HCT116 (cell line): ENCODE data around the gene DDO. TPM values are rescaled to one million over a fixed set of nuclear protein-coding genes. Genes with fewer than 3 reads are reported as not detected.

ENCODE experiments used
- ATAC-seq: fragments of 200-7000 bp; cut with Tn5 transposase; 2 replicates; pipeline ENCODE4 v1.9.1; 2020; ENCODE audit warnings: mild to moderate bottlenecking, moderate library complexity
- BruUV-seq: library from RNA; stranded (reverse); fragments of 400-500 nt; replicated peaks from 2 replicates; lab custom pipeline; 2021; lab: Mats Ljungman, UMichigan
- CTCF ChIA-PET: fragments of 300-600 bp; sonication (Branson Sonifier 250); formaldehyde crosslinking; loops from one replicate; lab custom pipeline; 2021; ENCODE audit warnings: antibody characterized with exemption; lab: Charles Lee
- POLR2A ChIA-PET: fragments of 300-600, 350-600 bp; sonication (Branson Sonifier 250); formaldehyde crosslinking; loops from one replicate; lab custom pipeline; 2021; ENCODE audit warnings: antibody characterized with exemption; lab: Charles Lee
- RAD21 ChIA-PET, 2 experiments: fragments of 300-600 bp; sonication (Branson Sonifier 250); formaldehyde crosslinking; loops; one replicate each; lab custom pipeline; 2023; ENCODE audit warnings: low total read pairs in 2 of 2; ENCODE audit not compliant: uncharacterized antibody in 2 of 2, unreplicated experiment in 2 of 2, low non-redundant PET in 1 of 2; lab: Charles Lee
- DNase-seq: peaks from one replicate; pipeline ENCODE4 v3.0.0-alpha.2; 2010; ENCODE audit warnings: low read depth, low spot score
- H2AFZ ChIP-seq: fragments of 200-600 bp; shearing (Covaris generic), sonication (generic); 2 replicates; pipeline ENCODE4 v1.6.1; 2017; ENCODE audit warnings: low read depth, mixed run types, mixed read lengths, antibody characterized with exemption, low read length; ENCODE audit not compliant: poor library complexity, severe bottlenecking
- H3K27ac ChIP-seq: 2 replicates; pipeline ENCODE4 v1.5.1; 2012; ENCODE audit warnings: low read depth, low read length
- H3K27me3 ChIP-seq: fragments of 200-600 bp; sonication (generic); 2 replicates; pipeline ENCODE4 v1.6.1; 2016; ENCODE audit warnings: mixed run types, low read length, mixed read lengths; ENCODE audit not compliant: insufficient read depth
- H3K36me3 ChIP-seq, 2 experiments: fragments of 200-500 bp in 1 of 2; fragments of 200-600 bp in 1 of 2; sonication (Bioruptor generic) in 1 of 2; sonication (generic) in 1 of 2; 2 replicates each; pipeline versions ENCODE4 v1.5.1 to v1.6.1; 2014 to 2016; ENCODE audit warnings: low read length in 2 of 2, inconsistent platforms in 1 of 2, mixed read lengths in 1 of 2, mixed run types in 1 of 2; ENCODE audit not compliant: insufficient read depth in 2 of 2, control insufficient read depth in 1 of 2
- H3K4me1 ChIP-seq, 2 experiments: fragments of 200-600 bp in 1 of 2; sonication (generic) in 1 of 2; 2 replicates each; pipeline versions ENCODE4 v1.5.1 to v1.6.1; 2012 to 2017; ENCODE audit warnings: low read length in 2 of 2, inconsistent platforms in 1 of 2, mild to moderate bottlenecking in 1 of 2, mixed read lengths in 1 of 2, mixed run types in 1 of 2, moderate library complexity in 1 of 2; ENCODE audit not compliant: insufficient read depth in 2 of 2, control insufficient read depth in 1 of 2
- H3K4me2 ChIP-seq: fragments of 200-600 bp; sonication (generic); 2 replicates; pipeline ENCODE4 v1.6.1; 2017; ENCODE audit warnings: mixed run types, low read length, mixed read lengths
- H3K4me3 ChIP-seq, 2 experiments: fragments of 200-600 bp in 1 of 2; sonication (generic) in 1 of 2; replicated peaks in 1 of 2; 2 replicates each; pipeline ENCODE4 v1.5.1; 2011 to 2016; ENCODE audit warnings: low read length in 2 of 2, control low read depth in 1 of 2, low read depth in 1 of 2, mild to moderate bottlenecking in 1 of 2, mixed read lengths in 1 of 2, mixed run types in 1 of 2
- H3K79me2 ChIP-seq: fragments of 200-600 bp; sonication (generic); 2 replicates; pipeline ENCODE4 v1.6.1; 2017; ENCODE audit warnings: mild to moderate bottlenecking, mixed run types, low read length, moderate library complexity, mixed read lengths; ENCODE audit not compliant: insufficient read depth
- H3K9ac ChIP-seq: fragments of 200-600 bp; sonication (generic); 2 replicates; pipeline ENCODE4 v1.6.1; 2016; ENCODE audit warnings: low read length, mixed read lengths
- H3K9me2 ChIP-seq: fragments of 200-600 bp; sonication (generic), shearing (Covaris generic); 2 replicates; pipeline ENCODE4 v1.6.1; 2017; ENCODE audit warnings: mixed run types, mild to moderate bottlenecking, moderate library complexity; ENCODE audit not compliant: insufficient read depth
- H3K9me3 ChIP-seq, 2 experiments: fragments of 200-500 bp in 1 of 2; fragments of 200-600 bp in 1 of 2; sonication (Bioruptor generic) in 1 of 2; sonication (generic) in 1 of 2; 2 replicates each; pipeline ENCODE4 v1.6.1; 2014 to 2017; ENCODE audit warnings: low read length in 2 of 2, mixed read lengths in 2 of 2, inconsistent platforms in 1 of 2, low read depth in 1 of 2, mild to moderate bottlenecking in 1 of 2, mixed run types in 1 of 2, moderate library complexity in 1 of 2; ENCODE audit not compliant: control insufficient read depth in 1 of 2, insufficient read depth in 1 of 2
- H4K20me1 ChIP-seq: fragments of 200-600 bp; sonication (generic), shearing (Covaris generic); 2 replicates; pipeline ENCODE4 v1.6.1; 2017; ENCODE audit warnings: mixed run types, mild to moderate bottlenecking, moderate library complexity; ENCODE audit not compliant: insufficient read depth
- CBX3 ChIP-seq: IDR thresholded peaks from 2 replicates; pipeline ENCODE4 v1.6.1; 2012; ENCODE audit warnings: low read depth
- ELF1 ChIP-seq: IDR thresholded peaks from 2 replicates; pipeline ENCODE4 v1.6.1; 2012; ENCODE audit warnings: low read depth, borderline replicate concordance
- EZH2 ChIP-seq: fragments of 200-600 bp; sonication (generic); IDR thresholded peaks from 2 replicates; pipeline ENCODE4 v1.6.1; 2017; ENCODE audit warnings: antibody characterized with exemption, mixed run types
- JUND ChIP-seq: IDR thresholded peaks from 2 replicates; pipeline ENCODE4 v1.6.1; 2012
- POLR2AphosphoS5 ChIP-seq: IDR thresholded peaks from 2 replicates; pipeline ENCODE4 v1.6.1; 2011; ENCODE audit warnings: mild to moderate bottlenecking, low read depth, low read length, moderate library complexity
- RAD21 ChIP-seq: IDR thresholded peaks from 2 replicates; pipeline ENCODE4 v1.6.1; 2012; ENCODE audit warnings: low read depth, mild to moderate bottlenecking
- SIN3A ChIP-seq: IDR thresholded peaks from 2 replicates; pipeline ENCODE4 v1.6.1; 2012; ENCODE audit warnings: low read depth
- SRF ChIP-seq: IDR thresholded peaks from 2 replicates; pipeline ENCODE4 v1.6.1; 2012; ENCODE audit warnings: low read depth
- TCF7L2 ChIP-seq: IDR thresholded peaks from 2 replicates; pipeline ENCODE4 v1.7.0; 2011; ENCODE audit warnings: borderline replicate concordance, inconsistent platforms; ENCODE audit not compliant: insufficient read depth, insufficient read length; ENCODE audit errors: extremely low read depth
- YY1 ChIP-seq: IDR thresholded peaks from 2 replicates; pipeline ENCODE4 v1.6.1; 2011; ENCODE audit warnings: low read length, low read depth, moderate library complexity, mild to moderate bottlenecking; ENCODE audit not compliant: insufficient replicate concordance; ENCODE audit errors: extremely low read depth
- ZFX ChIP-seq: fragments of 450-650 bp; IDR thresholded peaks from 2 replicates; pipeline ENCODE4 v1.6.1; 2017
- intact Hi-C: fragments of 100-400 bp; cut with micrococcal nuclease; formaldehyde crosslinking; loops from 2 replicates; pipeline ENCODE4 v1.10.0; 2022
- total RNA-seq: library from RNA; stranded (reverse); gene quantifications from one replicate; pipeline ENCODE4 v1.2.1, GENCODE V29; 2021; ENCODE audit not compliant: unreplicated experiment
- TF ChIP-seq, protein P1 (sequence below), 3 experiments: fragments of 200-600 bp in 1 of 3; sonication (generic) in 1 of 3; IDR thresholded peaks in 2 of 3; conservative IDR thresholded peaks in 1 of 3; 2 replicates each; pipeline ENCODE4 v1.5.1; 2012 to 2017; ENCODE audit warnings: low read depth in 2 of 3, low read length in 2 of 3, antibody characterized with exemption in 1 of 3, borderline replicate concordance in 1 of 3, control low read depth in 1 of 3, mild to moderate bottlenecking in 1 of 3, mixed read lengths in 1 of 3, mixed run types in 1 of 3, moderate library complexity in 1 of 3; ENCODE audit not compliant: insufficient read depth in 1 of 3

The DDO gene
- total RNA-seq, 1 experiment from 2014 or later, result not detected

DNA sequence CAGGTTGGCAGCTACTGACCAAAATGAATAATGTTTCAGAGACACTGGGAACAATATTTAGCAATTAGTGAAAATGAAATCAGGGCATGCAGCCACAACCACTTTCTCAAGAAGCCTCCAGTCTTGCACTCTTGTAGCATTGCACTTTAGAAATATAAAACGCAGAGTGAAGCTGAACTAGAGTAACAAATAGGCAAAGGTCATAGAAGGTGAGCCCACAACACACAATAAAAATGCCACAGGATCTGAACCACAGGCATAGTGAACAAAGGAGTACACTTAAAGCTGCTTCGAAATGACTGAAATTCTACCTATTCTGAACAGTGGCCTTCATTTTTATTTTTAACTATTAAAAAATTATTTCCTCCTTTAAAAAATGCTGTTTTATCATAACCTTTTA lies 25.0 kb downstream of the DDO start:
- ChIA-PET RAD21 (interaction anchor here (1.0 to 1.6 kb wide), 2 partner anchors 351 kb away, joined by 5 to 7 read pairs; no protein-coding TSS in a partner anchor), POLR2A (no interaction called here), CTCF (interaction anchor here (1.1 to 4.9 kb wide), 4 partner anchors 351 to 863 kb away, joined by 3 to 30 read pairs (median 8); no protein-coding TSS in a partner anchor)
- intact Hi-C loops, result loop anchor here (1.0 to 5.0 kb wide), 5 partner anchors 212 to 864 kb away; no protein-coding TSS in a partner anchor
- peak overlapping the region; percentile 83 for H2AFZ ChIP-seq
- H3K9me2 ChIP-seq, result no peaks in the 10 kb centered on the region
- no peaks in the 10 kb centered on the region for H3K79me2 ChIP-seq
- no TSS peak for BruUV-seq
- no peak for DNase-seq
- H3K4me1 ChIP-seq, result no peaks in the 10 kb centered on the region
- no peaks in the 10 kb centered on the region for H3K9me3 ChIP-seq
- no peak overlapping the region for H3K9ac ChIP-seq
- TF ChIP-seq, protein P1, sequence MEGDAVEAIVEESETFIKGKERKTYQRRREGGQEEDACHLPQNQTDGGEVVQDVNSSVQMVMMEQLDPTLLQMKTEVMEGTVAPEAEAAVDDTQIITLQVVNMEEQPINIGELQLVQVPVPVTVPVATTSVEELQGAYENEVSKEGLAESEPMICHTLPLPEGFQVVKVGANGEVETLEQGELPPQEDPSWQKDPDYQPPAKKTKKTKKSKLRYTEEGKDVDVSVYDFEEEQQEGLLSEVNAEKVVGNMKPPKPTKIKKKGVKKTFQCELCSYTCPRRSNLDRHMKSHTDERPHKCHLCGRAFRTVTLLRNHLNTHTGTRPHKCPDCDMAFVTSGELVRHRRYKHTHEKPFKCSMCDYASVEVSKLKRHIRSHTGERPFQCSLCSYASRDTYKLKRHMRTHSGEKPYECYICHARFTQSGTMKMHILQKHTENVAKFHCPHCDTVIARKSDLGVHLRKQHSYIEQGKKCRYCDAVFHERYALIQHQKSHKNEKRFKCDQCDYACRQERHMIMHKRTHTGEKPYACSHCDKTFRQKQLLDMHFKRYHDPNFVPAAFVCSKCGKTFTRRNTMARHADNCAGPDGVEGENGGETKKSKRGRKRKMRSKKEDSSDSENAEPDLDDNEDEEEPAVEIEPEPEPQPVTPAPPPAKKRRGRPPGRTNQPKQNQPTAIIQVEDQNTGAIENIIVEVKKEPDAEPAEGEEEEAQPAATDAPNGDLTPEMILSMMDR (IDR thresholded peaks at IDR 0.05 in 2 of 3, conservative IDR thresholded peaks at IDR 0.05 in 1 of 3; ENCODE audit: borderline replicate concordance in 1 of 3, insufficient read depth in 1 of 3, low read depth in 2 of 3, low read length in 2 of 3), result no peak
- TF ChIP-seq ZFX, result no peak
- TF ChIP-seq SIN3A, result no peak
- 0 out of 2 replicates have a peak, but pooled peaks have one; percentile 16 for TF ChIP-seq SRF
- no peak overlapping the region for H3K27ac ChIP-seq
- H3K36me3 ChIP-seq, result no peaks in the 10 kb centered on the region
- ATAC-seq, result no peak
- H3K27me3 ChIP-seq, result no peaks in the 10 kb centered on the region
- H3K4me2 ChIP-seq, result no peak overlapping the region
- H3K4me3 ChIP-seq, result no peak overlapping the region
- H4K20me1 ChIP-seq, result no peaks in the 10 kb centered on the region

DNA sequence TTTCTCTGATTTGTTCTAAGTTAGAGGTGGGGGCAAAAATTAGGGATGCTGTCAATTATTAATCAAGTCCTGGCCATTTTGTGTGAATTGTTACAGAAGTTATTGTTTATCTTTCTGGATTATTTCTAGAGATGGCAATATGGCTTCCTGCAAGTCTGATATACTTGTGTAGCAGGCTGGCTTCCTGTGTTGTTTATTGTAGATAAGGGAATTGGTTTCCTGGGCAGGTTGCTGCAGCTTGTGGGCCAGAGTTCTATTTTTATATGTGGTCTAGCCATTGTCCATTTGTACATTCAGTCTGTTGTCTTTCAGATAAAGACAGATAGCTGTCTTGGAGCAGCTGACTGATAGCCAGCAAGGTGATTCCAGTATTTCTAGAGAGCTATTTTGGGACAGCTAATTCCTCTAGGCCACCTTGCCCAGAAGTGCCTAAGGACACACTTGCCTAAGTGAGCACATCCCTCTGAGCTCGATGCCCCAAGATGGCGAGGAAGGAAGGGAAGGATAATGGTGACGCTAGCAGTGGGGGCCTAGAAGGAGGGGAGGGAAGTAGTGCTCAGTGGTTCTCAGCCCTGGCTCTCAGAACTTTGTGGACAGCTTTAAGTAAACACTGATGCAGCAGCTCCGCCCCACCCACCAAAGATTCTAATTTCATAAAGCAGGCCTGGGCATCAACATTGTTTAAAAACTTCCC lies 25.5 kb downstream of the DDO start:
- H3K36me3 ChIP-seq, result no peaks in the 10 kb centered on the region
- DNase-seq (no peak), ATAC-seq (no peak)
- no peak overlapping the region for H3K9ac ChIP-seq
- no peaks in the 10 kb centered on the region for H4K20me1 ChIP-seq
- no peaks in the 10 kb centered on the region for H3K79me2 ChIP-seq
- no TSS peak for BruUV-seq
- H3K4me3 ChIP-seq, result no peak overlapping the region
- H3K27ac ChIP-seq, result no peak overlapping the region
- no peaks in the 10 kb centered on the region for H3K4me1 ChIP-seq
- intact Hi-C loops, result loop anchor here (1.0 to 5.0 kb wide), 5 partner anchors 212 to 863 kb away; no protein-coding TSS in a partner anchor
- POLR2A ChIA-PET, result no interaction called here
- no peaks in the 10 kb centered on the region for H3K9me2 ChIP-seq
- H2AFZ ChIP-seq, result no peak overlapping the region
- no peaks in the 10 kb centered on the region for H3K27me3 ChIP-seq
- CTCF ChIA-PET, result interaction anchor here (1.1 to 4.9 kb wide), 4 partner anchors 350 to 863 kb away, joined by 3 to 30 read pairs (median 8); no protein-coding TSS in a partner anchor
- no peaks in the 10 kb centered on the region for H3K9me3 ChIP-seq
- no peak overlapping the region for H3K4me2 ChIP-seq
- RAD21 ChIA-PET, result interaction anchor here (1.0 to 1.6 kb wide), 2 partner anchors 350 kb away, joined by 5 to 7 read pairs; no protein-coding TSS in a partner anchor
- TF ChIP-seq EZH2 (no peak), JUND (no peak), POLR2AphosphoS5 (no peak), ELF1 (no peak), SIN3A (no peak), RAD21 (no peak), SRF (no peak), TCF7L2 (no peak), CBX3 (no peak), YY1 (no peak)
- TF ChIP-seq, protein P1 (IDR thresholded peaks at IDR 0.05 in 2 of 3, conservative IDR thresholded peaks at IDR 0.05 in 1 of 3; ENCODE audit: borderline replicate concordance in 1 of 3, insufficient read depth in 1 of 3, low read depth in 2 of 3, low read length in 2 of 3), result no peak
